Mesendoderm (in vitro differentiated cells): ENCODE measurements around the gene MYO5C.
"Not testable (repeated sequence)": the region's sequence is repeated elsewhere in the genome, so short reads cannot be mapped to it uniquely, and the experiment has no call there.

Experiments used
- DNase-seq: peaks from one replicate; pipeline ENCODE4 v3.0.0; 2013
- H2AK5ac ChIP-seq: 2 replicates; pipeline ENCODE4 v1.6.1; 2013; ENCODE audit warnings: low read length, inconsistent platforms
- H2BK120ac ChIP-seq: 2 replicates; pipeline ENCODE4 v1.6.1; 2013; ENCODE audit warnings: low read depth, mild to moderate bottlenecking, low read length, moderate library complexity, mixed read lengths
- H2BK15ac ChIP-seq: replicated peaks from 2 replicates; pipeline ENCODE4 v1.6.1; 2013; ENCODE audit warnings: low read depth, mild to moderate bottlenecking, moderate library complexity
- H2BK5ac ChIP-seq: 2 replicates; pipeline ENCODE4 v1.6.1; 2013; ENCODE audit warnings: low read length, inconsistent platforms
- H3K18ac ChIP-seq: 2 replicates; pipeline ENCODE4 v1.6.1; 2013; ENCODE audit warnings: mild to moderate bottlenecking, low read length, mixed read lengths
- H3K23ac ChIP-seq: one replicate; pipeline ENCODE4 v1.6.1; 2013; ENCODE audit warnings: low read length
- H3K27ac ChIP-seq: 2 replicates; pipeline ENCODE4 v1.5.1; 2013; ENCODE audit warnings: low read depth, mild to moderate bottlenecking, inconsistent platforms, low read length, moderate library complexity
- H3K27me3 ChIP-seq: 2 replicates; pipeline ENCODE4 v1.6.1; 2013; ENCODE audit warnings: low read length, control low read depth, mild to moderate bottlenecking, inconsistent platforms; ENCODE audit not compliant: insufficient read depth, poor library complexity
- H3K36me3 ChIP-seq: 2 replicates; pipeline ENCODE4 v1.6.1; 2013; ENCODE audit warnings: low read length, inconsistent platforms; ENCODE audit not compliant: control insufficient read depth, insufficient read depth
- H3K4ac ChIP-seq: one replicate; pipeline ENCODE4 v1.6.1; 2013; ENCODE audit warnings: low read depth, mild to moderate bottlenecking, low read length, moderate library complexity
- H3K4me1 ChIP-seq: 2 replicates; pipeline ENCODE4 v1.6.1; 2013; ENCODE audit warnings: low read depth, low read length, inconsistent platforms; ENCODE audit not compliant: control insufficient read depth
- H3K4me2 ChIP-seq: 2 replicates; pipeline ENCODE4 v1.6.1; 2013; ENCODE audit warnings: low read length
- H3K4me3 ChIP-seq: 2 replicates; pipeline ENCODE4 v1.5.1; 2013; ENCODE audit warnings: mild to moderate bottlenecking, low read length
- H3K56ac ChIP-seq: one replicate; pipeline ENCODE4 v1.6.1; 2013; ENCODE audit warnings: low read length
- H3K79me1 ChIP-seq: 2 replicates; pipeline ENCODE4 v1.6.1; 2013; ENCODE audit warnings: low read length, inconsistent platforms
- H3K79me2 ChIP-seq: 2 replicates; pipeline ENCODE4 v1.6.1; 2013; ENCODE audit warnings: mild to moderate bottlenecking, low read length; ENCODE audit not compliant: control insufficient read depth, insufficient read depth
- H3K9ac ChIP-seq: 2 replicates; pipeline ENCODE4 v1.6.1; 2013; ENCODE audit warnings: low read length, inconsistent platforms
- H4K5ac ChIP-seq: one replicate; pipeline ENCODE4 v1.6.1; 2013; ENCODE audit warnings: low read length
- H4K8ac ChIP-seq: one replicate; pipeline ENCODE4 v1.6.1; 2013; ENCODE audit warnings: low read depth, mild to moderate bottlenecking, control low read depth, low read length, moderate library complexity
- WGBS: extraction: QIAGEN DNeasy Blood & Tissue Kit; methylation state at CpG from one replicate; pipeline ENCODE4 v1.1.7; 2013; ENCODE audit warnings: low lambda C conversion rate, missing lambda C conversion rate; ENCODE audit not compliant: insufficient coverage; ENCODE audit errors: extremely low coverage; 5-methylcytosine and 5-hydroxymethylcytosine counted together

MYO5C gene

DNA sequence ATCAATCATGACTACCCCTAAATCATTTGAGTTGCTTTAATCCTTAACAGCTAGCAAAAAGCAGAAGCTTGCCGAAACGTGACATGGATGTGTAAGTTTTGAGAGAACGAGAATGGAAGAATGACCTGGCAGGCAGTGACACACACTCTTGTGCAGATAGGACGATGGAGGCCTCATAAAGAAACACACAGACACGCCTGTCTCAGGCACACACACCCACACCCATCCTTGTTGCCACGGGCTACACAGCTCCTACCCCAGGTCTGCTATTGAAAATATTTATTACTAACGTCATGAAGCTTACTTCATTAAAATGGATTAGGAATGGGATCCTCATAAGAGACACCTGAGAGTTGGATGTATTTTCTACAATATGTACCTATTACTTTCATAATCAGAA, 8.5 kb downstream of the MYO5C start:
- Histone ChIP-seq H2BK120ac (no peak overlapping the region), H3K79me2 (no peaks in the 10 kb centered on the region), H3K27ac (no peak overlapping the region), H2BK5ac (no peak overlapping the region), H4K5ac (no peak overlapping the region), H3K56ac (no peak overlapping the region), H3K79me1 (peaks cover 1% of the 10 kb centered on the region), H2AK5ac (no peak overlapping the region), H3K4ac (no peak overlapping the region), H3K4me2 (no peak overlapping the region), H3K18ac (no peak overlapping the region), H3K36me3 (no peaks in the 10 kb centered on the region), H3K4me3 (no peak overlapping the region), H4K8ac (no peak overlapping the region), H3K23ac (no peak overlapping the region), H3K4me1 (no peaks in the 10 kb centered on the region), H2BK15ac (no peak overlapping the region), H3K27me3 (no peaks in the 10 kb centered on the region), H3K9ac (no peak overlapping the region)
- no CpG with 5 or more reads among the region's 7 CpGs for WGBS
- DNase-seq, result no peak

DNA sequence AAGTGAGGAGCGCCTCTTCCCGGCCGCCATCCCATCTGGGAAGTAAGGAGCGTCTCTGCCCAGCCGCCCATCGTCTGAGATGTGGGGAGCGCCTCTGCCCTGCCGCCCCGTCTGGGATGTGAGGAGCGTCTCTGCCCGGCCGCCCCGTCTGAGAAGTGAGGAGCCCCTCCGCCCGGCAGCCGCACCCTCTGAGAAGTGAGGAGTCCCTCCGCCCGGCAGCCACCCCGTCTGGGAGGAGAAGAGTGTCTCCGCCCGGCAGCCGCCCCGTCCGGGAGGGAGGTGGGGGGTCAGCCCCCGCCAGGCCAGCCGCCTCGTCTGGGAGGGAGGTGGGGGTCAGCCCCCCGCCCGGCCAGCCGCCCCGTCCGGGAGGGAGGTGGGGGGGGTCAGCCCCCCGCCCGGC, 9.7 kb downstream of the MYO5C start:
- WGBS, result no CpG with 5 or more reads among the region's 34 CpGs
- not testable (repeated sequence) for H3K4me1 ChIP-seq, H3K27ac ChIP-seq, DNase-seq, H3K36me3 ChIP-seq, H3K23ac ChIP-seq, H3K4ac ChIP-seq, H3K9ac ChIP-seq, H3K4me3 ChIP-seq, H2AK5ac ChIP-seq, H3K27me3 ChIP-seq, H2BK15ac ChIP-seq, H4K8ac ChIP-seq, H4K5ac ChIP-seq, H3K79me2 ChIP-seq, H3K18ac ChIP-seq, H2BK5ac ChIP-seq, H3K4me2 ChIP-seq, H3K56ac ChIP-seq, H3K79me1 ChIP-seq, H2BK120ac ChIP-seq

DNA sequence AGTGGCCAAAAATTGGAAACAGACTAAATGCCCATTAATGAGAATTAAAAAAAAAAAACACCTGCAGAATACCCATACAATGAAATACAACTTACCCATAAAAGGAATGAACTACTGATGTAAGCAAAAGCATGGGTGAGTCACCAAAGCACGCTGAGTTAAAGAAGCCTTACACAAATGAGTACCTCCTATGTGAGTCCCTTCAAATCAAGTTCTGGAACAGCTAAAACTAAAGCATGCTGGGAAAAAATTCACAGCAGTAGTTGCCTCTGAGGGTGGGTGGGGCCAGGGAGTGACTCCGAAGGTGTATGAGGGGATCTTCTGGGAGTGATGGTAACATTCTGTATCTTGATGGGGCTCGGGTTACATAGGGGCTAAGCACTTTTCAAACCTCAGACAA, 11.4 kb downstream of the MYO5C start:
- no peak overlapping the region for H3K4me2 ChIP-seq
- H3K36me3 ChIP-seq, result no peaks in the 10 kb centered on the region
- no peak overlapping the region for H4K8ac ChIP-seq
- H4K5ac ChIP-seq, result no peak overlapping the region
- no peaks in the 10 kb centered on the region for H3K79me2 ChIP-seq
- no peak overlapping the region for H2BK5ac ChIP-seq
- H3K56ac ChIP-seq, result no peak overlapping the region
- H2AK5ac ChIP-seq, result no peak overlapping the region
- no peak for DNase-seq
- H3K9ac ChIP-seq, result no peak overlapping the region
- no peak overlapping the region for H3K4me3 ChIP-seq
- H3K79me1 ChIP-seq, result peaks cover under 1% of the 10 kb centered on the region
- H3K4ac ChIP-seq, result no peak overlapping the region
- no peaks in the 10 kb centered on the region for H3K4me1 ChIP-seq
- H3K27me3 ChIP-seq, result no peaks in the 10 kb centered on the region
- no peak overlapping the region for H2BK15ac ChIP-seq
- H2BK120ac ChIP-seq, result no peak overlapping the region
- WGBS, result no CpG with 5 or more reads among the region's 3 CpGs
- no peak overlapping the region for H3K27ac ChIP-seq
- H3K23ac ChIP-seq, result no peak overlapping the region
- H3K18ac ChIP-seq, result no peak overlapping the region

DNA sequence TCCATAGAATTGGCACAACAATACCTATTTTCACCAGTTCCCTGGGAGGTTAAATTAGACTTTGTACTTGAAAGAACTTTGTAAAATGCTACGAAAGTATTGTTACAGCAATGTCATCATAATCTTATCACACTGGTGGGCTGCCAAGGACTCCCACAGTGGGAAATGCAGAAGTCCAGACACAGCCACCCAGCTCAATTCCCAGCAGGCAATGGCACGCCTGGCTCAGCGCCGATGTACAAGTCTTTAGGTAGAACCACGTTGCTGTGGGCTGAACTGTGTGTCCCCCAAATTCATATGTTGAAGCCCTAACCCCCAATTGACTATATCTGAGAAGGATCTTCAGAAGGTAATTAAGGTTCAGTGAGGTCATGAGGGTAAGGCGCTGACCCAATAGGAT, 12.3 kb downstream of the MYO5C start:
- Histone ChIP-seq H3K79me1 (no peaks in the 10 kb centered on the region), H4K5ac (no peak overlapping the region), H3K27ac (no peak overlapping the region), H2BK5ac (no peak overlapping the region), H3K4me1 (no peaks in the 10 kb centered on the region), H3K18ac (no peak overlapping the region), H3K79me2 (no peaks in the 10 kb centered on the region), H2BK15ac (no peak overlapping the region), H3K4ac (no peak overlapping the region), H3K56ac (no peak overlapping the region), H4K8ac (no peak overlapping the region), H3K9ac (no peak overlapping the region), H3K4me3 (no peak overlapping the region), H3K4me2 (no peak overlapping the region), H2BK120ac (no peak overlapping the region), H3K27me3 (no peaks in the 10 kb centered on the region), H2AK5ac (no peak overlapping the region), H3K36me3 (no peaks in the 10 kb centered on the region), H3K23ac (no peak overlapping the region)
- WGBS, result no CpG with 5 or more reads among the region's 6 CpGs
- no peak for DNase-seq

DNA sequence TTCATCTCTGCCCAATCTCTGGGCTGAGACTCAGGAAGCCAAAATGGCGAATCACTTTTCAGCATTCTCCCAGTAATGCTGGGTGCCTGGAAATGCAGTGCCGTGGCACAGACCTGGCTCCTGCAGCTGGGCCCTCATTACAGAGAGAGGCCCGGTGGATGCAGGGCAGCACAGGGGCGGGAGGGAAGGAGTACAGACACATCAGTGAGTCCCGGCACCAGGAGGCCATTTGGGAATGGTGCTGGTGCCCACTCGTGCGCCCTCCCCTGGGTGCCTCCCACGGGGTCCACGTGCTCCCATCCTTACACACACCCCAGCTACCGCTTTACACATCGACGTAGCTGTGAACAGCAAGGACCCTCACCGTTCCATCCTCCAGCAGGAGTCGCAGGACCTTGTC, 13.2 kb downstream of the MYO5C start:
- H2BK5ac ChIP-seq, result no peak overlapping the region
- no peak overlapping the region for H2BK15ac ChIP-seq
- H2BK120ac ChIP-seq, result no peak overlapping the region
- H2AK5ac ChIP-seq, result no peak overlapping the region
- H3K79me1 ChIP-seq, result no peaks in the 10 kb centered on the region
- no CpG with 5 or more reads among the region's 14 CpGs for WGBS
- no peak overlapping the region for H4K5ac ChIP-seq
- H3K4me3 ChIP-seq, result no peak overlapping the region
- no peak overlapping the region for H3K56ac ChIP-seq
- no peak overlapping the region for H4K8ac ChIP-seq
- no peak overlapping the region for H3K27ac ChIP-seq
- H3K18ac ChIP-seq, result no peak overlapping the region
- no peaks in the 10 kb centered on the region for H3K36me3 ChIP-seq
- no peak overlapping the region for H3K23ac ChIP-seq
- DNase-seq, result no peak
- no peak overlapping the region for H3K4me2 ChIP-seq
- H3K27me3 ChIP-seq, result no peaks in the 10 kb centered on the region
- no peak overlapping the region for H3K9ac ChIP-seq
- H3K79me2 ChIP-seq, result no peaks in the 10 kb centered on the region
- no peaks in the 10 kb centered on the region for H3K4me1 ChIP-seq
- no peak overlapping the region for H3K4ac ChIP-seq

DNA sequence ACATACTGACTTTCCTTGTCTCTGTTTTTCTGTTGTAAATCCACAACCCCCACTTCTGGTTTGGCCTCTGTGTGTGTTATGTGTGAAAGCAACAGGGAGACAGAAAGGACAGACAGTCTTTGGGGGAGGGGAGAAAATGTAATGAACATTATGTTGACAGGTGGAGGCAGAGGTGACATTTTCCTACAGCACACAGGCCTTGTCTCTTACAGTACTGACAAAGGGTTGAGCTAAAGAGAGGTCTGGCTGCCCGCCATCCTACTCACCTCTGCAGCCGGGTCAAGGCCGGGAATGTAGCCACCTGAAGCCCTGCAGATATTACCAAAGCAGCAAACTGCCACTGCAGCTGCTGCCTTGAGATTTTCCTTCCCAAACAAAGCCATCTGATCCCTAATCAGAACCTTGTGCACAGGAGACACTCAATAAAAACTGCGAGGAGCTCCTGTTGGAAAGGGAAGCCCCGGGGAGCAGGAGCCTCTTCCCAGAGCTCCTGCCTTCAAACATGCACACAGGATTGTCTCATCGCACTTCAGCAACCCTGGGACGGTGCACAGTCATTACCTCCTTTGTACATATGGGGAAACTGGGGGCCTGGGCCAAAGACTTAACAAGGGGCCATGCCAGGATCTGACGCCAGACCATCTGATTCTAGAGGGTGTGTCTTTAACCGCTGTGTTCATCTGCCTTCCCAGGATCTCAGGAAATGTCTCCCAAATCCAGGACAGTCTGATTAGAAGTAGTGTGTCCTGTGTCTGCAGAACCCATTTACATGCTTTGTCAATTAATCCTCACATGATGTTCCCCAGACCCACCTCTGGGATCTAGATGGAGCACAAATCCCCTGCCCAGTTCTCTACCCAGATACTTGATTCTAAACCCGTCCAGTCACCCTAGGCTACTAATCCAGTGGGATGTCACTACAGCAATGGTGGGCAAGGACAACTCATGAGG, 14.2 kb downstream of the MYO5C start:
- H2BK120ac ChIP-seq, result no peak overlapping the region
- no peak overlapping the region for H4K5ac ChIP-seq
- no peak overlapping the region for H3K27ac ChIP-seq
- no peak overlapping the region for H2BK15ac ChIP-seq
- H3K4ac ChIP-seq, result no peak overlapping the region
- H3K56ac ChIP-seq, result no peak overlapping the region
- WGBS, result no CpG with 5 or more reads among the region's 10 CpGs
- H3K36me3 ChIP-seq, result no peaks in the 10 kb centered on the region
- no peak overlapping the region for H3K18ac ChIP-seq
- H3K4me3 ChIP-seq, result no peak overlapping the region
- no peak overlapping the region for H2BK5ac ChIP-seq
- H3K9ac ChIP-seq, result no peak overlapping the region
- no peak for DNase-seq
- no peak overlapping the region for H3K23ac ChIP-seq
- no peak overlapping the region for H4K8ac ChIP-seq
- no peak overlapping the region for H3K4me2 ChIP-seq
- no peaks in the 10 kb centered on the region for H3K79me2 ChIP-seq
- H3K79me1 ChIP-seq, result no peaks in the 10 kb centered on the region
- H2AK5ac ChIP-seq, result no peak overlapping the region
- H3K27me3 ChIP-seq, result no peaks in the 10 kb centered on the region
- no peaks in the 10 kb centered on the region for H3K4me1 ChIP-seq
